DMS53 (cell line): ENCODE results near the gene SRSF5.
A peak's percentile ranks its signal among the peaks of the same experiment; 100 is the strongest.
"Not testable (repeated sequence)": the region's sequence is repeated elsewhere in the genome, so short reads cannot be mapped to it uniquely, and the experiment has no call there.

Source experiments
- DNase-seq: peaks from one replicate; lab custom pipeline; 2025; lab: John Stamatoyannopoulos, UW

The SRSF5 gene

DNA sequence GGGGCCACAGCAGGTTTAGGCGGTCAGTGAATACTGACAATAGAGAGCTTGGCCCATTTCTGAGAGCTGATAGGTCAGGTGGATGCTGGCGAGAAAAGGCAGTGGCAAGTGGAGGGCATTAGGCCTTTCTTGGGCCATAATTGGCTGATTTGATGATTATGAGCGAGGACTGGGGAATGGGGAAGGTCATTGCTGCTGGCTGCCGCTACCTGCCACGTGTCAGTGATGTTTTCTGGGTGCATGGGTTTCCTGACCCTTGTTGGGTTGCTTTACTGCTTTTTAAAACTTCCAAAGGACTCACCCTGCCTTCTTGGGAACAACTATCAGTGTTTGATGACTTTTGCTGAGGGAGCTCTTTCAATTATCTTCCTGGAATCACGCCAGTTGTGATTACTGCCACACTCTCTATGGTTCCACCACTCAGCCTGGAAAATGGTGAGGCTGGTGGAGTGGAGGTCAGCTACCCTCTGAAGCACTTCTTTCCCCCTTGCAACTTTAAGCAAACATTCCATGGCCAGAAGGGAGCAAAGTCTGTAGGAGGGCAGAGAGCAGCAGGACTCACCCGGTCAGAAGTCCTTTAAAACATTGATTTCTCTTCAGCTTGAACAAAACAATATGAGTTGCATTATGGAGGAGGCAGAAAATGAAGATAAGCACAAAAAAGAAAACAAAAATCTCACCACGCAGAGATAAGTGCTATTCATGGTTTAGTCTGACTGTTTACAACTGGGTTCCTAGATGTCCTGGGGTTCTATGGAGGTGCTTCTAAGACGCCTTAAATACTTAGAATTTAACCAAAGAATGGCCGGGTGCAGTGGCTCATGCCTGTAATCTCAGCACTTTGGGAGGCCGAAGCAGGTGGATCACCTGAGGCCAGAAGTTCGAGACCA is 42.2 kb downstream of the SRSF5 start:
- no peak for DNase-seq

DNA sequence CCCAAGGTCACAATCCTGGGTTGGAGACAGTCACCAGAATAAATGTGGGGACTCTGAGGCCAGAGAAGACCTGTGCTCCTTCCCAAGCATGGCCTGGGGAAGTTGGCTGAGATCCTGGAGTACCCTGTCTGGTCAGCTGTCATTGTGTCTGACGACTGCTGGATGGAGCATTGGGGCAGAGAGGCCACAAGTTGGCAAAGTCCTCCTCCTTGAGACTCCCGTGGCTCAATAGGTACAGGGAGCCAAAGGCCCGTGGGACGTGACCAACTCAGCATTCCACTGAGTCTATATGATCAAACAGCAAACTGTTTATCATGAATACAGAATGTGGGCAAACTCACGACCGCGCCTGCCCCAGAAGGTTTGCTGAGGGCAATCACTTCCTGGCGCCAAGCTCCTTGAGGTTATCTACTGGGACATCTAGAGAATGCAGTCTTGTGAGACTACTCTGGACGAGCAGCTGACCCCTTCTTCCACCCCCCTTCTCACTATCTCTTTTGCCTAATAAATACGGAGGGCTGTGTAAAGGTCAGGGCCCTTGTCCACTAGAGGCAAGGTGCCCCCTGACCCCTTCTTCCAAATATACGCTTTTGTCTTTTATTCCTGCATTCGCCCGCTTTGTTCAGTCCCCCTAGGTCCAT is 44.4 kb downstream of the SRSF5 start:
- no peak for DNase-seq

GRCh38 chr14:69811868-69812252 is 44.9 kb downstream of the SRSF5 start:
- no peak for DNase-seq

- DNase-seq: peak; percentile 21
Measured at GRCh38 chr14:69812711-69813110, 45.8 kb downstream of the SRSF5 start.

DNA sequence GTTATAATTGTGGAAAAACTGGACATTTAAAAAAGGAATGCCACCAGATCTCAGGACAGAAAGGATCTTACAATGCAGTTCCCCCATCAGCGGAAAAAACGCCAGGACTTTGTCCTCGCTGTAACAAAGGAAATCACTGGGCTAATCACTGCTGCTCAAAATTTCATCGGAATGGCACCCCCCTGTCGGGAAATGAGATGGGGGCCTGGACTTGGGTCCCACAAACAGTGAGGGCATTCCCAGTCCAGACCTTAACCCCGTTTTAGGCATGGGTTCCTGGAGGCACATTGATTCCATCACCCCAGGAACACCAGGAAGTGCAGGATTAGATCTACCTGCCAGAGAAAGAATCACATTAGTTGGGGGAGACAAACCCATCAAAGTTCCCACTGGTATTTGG is 46.4 kb downstream of the SRSF5 start:
- not testable (repeated sequence) for DNase-seq

DNA sequence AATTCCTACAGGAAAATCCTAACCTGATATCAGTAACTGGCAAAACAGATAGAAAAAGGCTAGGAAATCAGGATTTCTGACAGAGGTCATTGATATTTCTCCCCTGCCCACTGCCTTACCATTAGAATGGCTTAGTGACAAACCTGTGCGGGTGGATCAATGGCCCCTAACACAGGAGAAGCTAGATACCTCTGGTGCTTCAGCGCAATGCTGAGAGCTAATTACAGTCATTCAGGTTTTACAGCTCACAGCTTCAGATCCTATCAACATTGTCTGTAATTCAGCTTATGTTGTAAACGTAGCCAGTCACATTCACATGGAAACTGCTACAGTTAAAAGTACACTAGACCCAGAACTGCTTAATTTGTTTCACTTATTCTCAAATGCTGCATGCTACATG is 47.5 kb downstream of the SRSF5 start:
- DNase-seq: no peak

DNA sequence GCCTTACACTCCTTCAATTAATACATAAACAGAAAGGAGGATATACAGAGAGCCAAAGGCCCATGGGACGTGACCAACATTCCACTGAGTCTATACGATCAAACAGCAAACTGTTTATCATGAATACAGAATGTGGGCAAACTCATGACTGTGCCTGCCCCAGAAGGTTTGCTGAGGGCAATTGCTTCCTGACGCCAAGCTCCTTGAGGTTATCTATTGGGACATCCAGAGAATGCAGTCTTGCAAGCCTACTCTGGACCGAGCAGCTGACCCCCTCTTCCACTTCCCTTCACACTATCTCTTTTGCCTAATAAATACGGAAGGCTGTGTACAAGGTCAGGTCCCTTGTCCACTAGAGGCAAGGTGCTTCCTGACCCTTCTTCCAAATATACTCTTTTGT is 48.6 kb downstream of the SRSF5 start:
- no peak for DNase-seq

DNA sequence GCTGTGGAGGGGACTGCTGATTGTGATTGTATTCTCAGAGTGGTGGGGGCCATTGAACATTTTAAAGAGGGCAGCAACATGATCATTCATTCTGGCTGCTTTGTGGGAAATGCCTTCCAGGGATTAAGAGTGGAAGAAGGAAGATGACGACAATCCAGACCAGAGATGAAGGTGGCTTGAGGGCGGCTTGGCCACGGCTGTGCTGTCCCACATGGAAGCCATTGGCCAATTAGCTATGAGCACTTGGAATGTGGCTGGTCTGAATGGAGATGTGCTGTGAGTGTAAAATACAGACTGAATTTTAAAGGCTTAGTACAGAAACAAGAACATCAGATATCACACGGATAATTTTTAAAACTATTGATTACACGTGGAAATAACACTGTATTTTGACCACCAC is 49.3 kb downstream of the SRSF5 start:
- DNase-seq: no peak

GRCh38 chr14:69818758-69819191 is 51.8 kb downstream of the SRSF5 start:
- DNase-seq: peak; percentile 74

- no peak for DNase-seq
Measured at GRCh38 chr14:69819607-69820006, 52.7 kb downstream of the SRSF5 start.

DNA sequence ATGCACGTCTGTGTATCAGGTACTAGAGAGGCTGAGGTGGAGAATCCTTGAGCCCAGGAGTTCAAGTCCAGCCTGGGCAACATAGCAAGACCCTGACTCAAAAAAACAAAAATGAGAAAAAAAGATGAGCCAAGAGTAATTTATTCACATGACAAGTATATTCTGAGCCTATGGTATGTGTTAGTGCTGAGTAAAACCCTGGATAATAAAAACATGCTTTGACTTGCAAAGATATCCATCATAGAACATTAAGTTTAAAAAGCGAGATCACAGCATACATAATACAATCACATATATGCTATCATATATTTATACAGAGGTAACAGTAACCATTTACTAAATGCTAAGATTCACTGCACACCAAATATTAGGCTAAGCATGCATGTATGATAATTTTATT is 54.0 kb downstream of the SRSF5 start:
- no peak for DNase-seq
